IPS-NIHi7 (cell line): ENCODE measurements around the gene PDYN.

Experiments used
- DNase-seq: peaks from one replicate; pipeline ENCODE4 v3.0.0; 2012; ENCODE audit warnings: mixed read lengths; ENCODE audit errors: extremely low spot score

PDYN gene

GRCh38 chr20:1934721-1935573 lies 58.9 kb downstream of the PDYN start:
- DNase-seq: no peak

GRCh38 chr20:1934156-1934555 lies 59.7 kb downstream of the PDYN start:
- DNase-seq: no peak

- DNase-seq: no peak
Measured at GRCh38 chr20:1933465-1933870, 60.4 kb downstream of the PDYN start.

- DNase-seq: no peak
Measured at GRCh38 chr20:1932971-1933370, 60.9 kb downstream of the PDYN start.

GRCh38 chr20:1931830-1932229 lies 62.0 kb downstream of the PDYN start:
- no peak for DNase-seq

- DNase-seq: no peak
Measured at GRCh38 chr20:1930165-1930564, 63.7 kb downstream of the PDYN start.

GRCh38 chr20:1929460-1929859 lies 64.4 kb downstream of the PDYN start:
- DNase-seq: peak; percentile 43

- DNase-seq: no peak
Measured at GRCh38 chr20:1928782-1929181, 65.1 kb downstream of the PDYN start.
